SU-DHL-6 (cell line): ENCODE results near the gene TEC.

ENCODE experiments used
- H2AFZ ChIP-seq: fragments of 200-600 bp; sonication (generic); 2 replicates; pipeline ENCODE4 v1.6.1; 2014; ENCODE audit warnings: low read depth, mild to moderate bottlenecking, moderate library complexity, mixed read lengths, antibody characterized with exemption, low read length; ENCODE audit not compliant: severe bottlenecking
- H3F3A ChIP-seq: fragments of 200-600 bp; shearing (Covaris generic); 2 replicates; pipeline ENCODE4 v1.6.0; 2016; ENCODE audit warnings: antibody characterized with exemption, mild to moderate bottlenecking; ENCODE audit not compliant: insufficient read depth
- H3K27ac ChIP-seq: fragments of 200-600 bp; sonication (generic); 2 replicates; pipeline ENCODE4 v1.5.1; 2016; ENCODE audit warnings: low read depth, mild to moderate bottlenecking, low read length, moderate library complexity, mixed read lengths
- H3K27me3 ChIP-seq: fragments of 200-600 bp; sonication (generic), shearing (Covaris generic); 2 replicates; pipeline ENCODE4 v1.6.0; 2014; ENCODE audit warnings: mild to moderate bottlenecking, low read length
- H3K36me3 ChIP-seq: fragments of 200-600 bp; sonication (generic); 2 replicates; pipeline ENCODE4 v1.6.1; 2014; ENCODE audit warnings: mild to moderate bottlenecking, low read length, mixed read lengths
- H3K4me2 ChIP-seq: fragments of 300-600, 200-600 bp; shearing (Covaris generic), sonication (generic); 2 replicates; pipeline ENCODE4 v1.6.0; 2014; ENCODE audit warnings: low read length, low read depth, mild to moderate bottlenecking; ENCODE audit not compliant: poor library complexity, severe bottlenecking
- H3K4me3 ChIP-seq: fragments of 200-600 bp; sonication (generic); 2 replicates; pipeline ENCODE4 v1.5.1; 2014; ENCODE audit warnings: antibody characterized with exemption, low read length, mild to moderate bottlenecking, mixed read lengths; ENCODE audit not compliant: insufficient read depth, poor library complexity, severe bottlenecking
- H3K79me2 ChIP-seq: fragments of 200-600 bp; sonication (generic); 2 replicates; pipeline ENCODE4 v1.6.1; 2014; ENCODE audit warnings: mild to moderate bottlenecking, low read length, moderate library complexity; ENCODE audit not compliant: insufficient read depth
- H3K9ac ChIP-seq: fragments of 200-600 bp; sonication (generic); 2 replicates; pipeline ENCODE4 v1.7.0; 2014; ENCODE audit warnings: mild to moderate bottlenecking, low read length
- H3K9me2 ChIP-seq: fragments of 200-600 bp; sonication (generic); replicated peaks from 2 replicates; pipeline ENCODE4 v1.6.1; 2014; ENCODE audit warnings: low read length; ENCODE audit not compliant: insufficient read depth
- H3K9me3 ChIP-seq: fragments of 200-600 bp; sonication (generic); 2 replicates; pipeline ENCODE4 v1.6.1; 2014; ENCODE audit warnings: low read length, mixed read lengths; ENCODE audit not compliant: insufficient read depth
- H4K20me1 ChIP-seq: fragments of 200-600 bp; sonication (generic); 2 replicates; pipeline ENCODE4 v1.6.1; 2014; ENCODE audit warnings: low read depth, mild to moderate bottlenecking, antibody characterized with exemption, low read length, moderate library complexity, mixed read lengths
- CTCF ChIP-seq: fragments of 200-600 bp; sonication (generic); IDR thresholded peaks from one replicate; pipeline ENCODE4 v1.5.1; 2017; ENCODE audit warnings: antibody characterized with exemption, mild to moderate bottlenecking, low read length, moderate library complexity; ENCODE audit not compliant: insufficient read depth, poor library complexity, severe bottlenecking
- EZH2phosphoT487 ChIP-seq: fragments of 200-600 bp; sonication (generic), shearing (Covaris generic); conservative IDR thresholded peaks from 2 replicates; pipeline ENCODE4 v1.6.1; 2018; ENCODE audit warnings: mild to moderate bottlenecking, antibody characterized with exemption, low read length, moderate library complexity, mixed read lengths

The TEC gene

DNA sequence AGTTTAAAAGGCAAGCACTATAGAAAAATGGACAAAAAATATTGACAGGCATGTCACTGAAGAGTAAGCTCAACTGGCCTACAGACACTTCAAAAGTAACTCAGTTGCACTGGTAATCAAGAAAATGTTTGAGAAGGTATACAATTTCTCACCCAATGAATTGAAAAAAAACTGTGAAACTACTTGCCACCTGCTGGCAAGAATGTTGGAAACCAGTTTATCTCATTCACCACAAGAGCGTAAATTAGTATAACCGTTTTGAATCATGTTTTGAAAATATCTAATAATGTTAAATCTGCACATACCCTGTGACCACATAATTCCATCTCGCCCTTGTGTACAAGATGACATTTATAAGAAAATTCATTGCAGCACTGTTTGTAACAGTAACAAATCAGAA is 167.3 kb downstream of the TEC start:
- H3K9ac ChIP-seq = no peak overlapping the region
- no peaks in the 10 kb centered on the region for H3K9me3 ChIP-seq
- no peaks in the 10 kb centered on the region for H3K9me2 ChIP-seq
- TF ChIP-seq CTCF (no peak), EZH2phosphoT487 (no peak)
- H3K79me2 ChIP-seq = no peaks in the 10 kb centered on the region
- H2AFZ ChIP-seq = no peak overlapping the region
- H3K27ac ChIP-seq = no peak overlapping the region
- no peaks in the 10 kb centered on the region for H3K36me3 ChIP-seq
- no peaks in the 10 kb centered on the region; the same call in 1 of the 2 replicates for H3F3A ChIP-seq
- no peak overlapping the region for H3K4me3 ChIP-seq
- H3K27me3 ChIP-seq = no peaks in the 10 kb centered on the region
- no peak overlapping the region for H3K4me2 ChIP-seq
- no peaks in the 10 kb centered on the region for H4K20me1 ChIP-seq

- no peak overlapping the region for H3K4me2 ChIP-seq
- no peaks in the 10 kb centered on the region; the same call in 1 of the 2 replicates for H3F3A ChIP-seq
- TF ChIP-seq CTCF (no peak), EZH2phosphoT487 (no peak)
- no peak overlapping the region for H3K27ac ChIP-seq
- no peaks in the 10 kb centered on the region; the same call in 1 of the 2 replicates for H3K36me3 ChIP-seq
- H2AFZ ChIP-seq = no peak overlapping the region
- no peak overlapping the region for H3K4me3 ChIP-seq
- no peaks in the 10 kb centered on the region for H3K9me2 ChIP-seq
- H4K20me1 ChIP-seq = no peaks in the 10 kb centered on the region
- no peak overlapping the region for H3K9ac ChIP-seq
- H3K27me3 ChIP-seq = no peaks in the 10 kb centered on the region
- H3K79me2 ChIP-seq = no peaks in the 10 kb centered on the region
- no peaks in the 10 kb centered on the region for H3K9me3 ChIP-seq
These were observed 169.4 kb downstream of the TEC start for GRCh38 chr4:48100256-48100655.

GRCh38 chr4:48095441-48095840 is 174.2 kb downstream of the TEC start:
- Histone ChIP-seq H3F3A (no peaks in the 10 kb centered on the region; the same call in 1 of the 2 replicates), H3K4me2 (no peak overlapping the region), H3K27ac (no peak overlapping the region), H3K4me3 (no peak overlapping the region), H4K20me1 (no peaks in the 10 kb centered on the region), H3K36me3 (no peaks in the 10 kb centered on the region; the same call in 1 of the 2 replicates), H3K9ac (no peak overlapping the region), H3K27me3 (no peaks in the 10 kb centered on the region), H2AFZ (no peak overlapping the region), H3K9me2 (no peaks in the 10 kb centered on the region), H3K79me2 (no peaks in the 10 kb centered on the region), H3K9me3 (no peaks in the 10 kb centered on the region)
- TF ChIP-seq EZH2phosphoT487 (no peak), CTCF (no peak)
